Stimulated activated CD4-positive, alpha-beta T cell treated with anti-CD3 and anti-CD28 coated beads, TNF-alpha, amount 100 ng/mL, for 1 hour (primary cell): Measurements from ENCODE around the gene ISCU.

Experiments used
- DNase-seq, 3 donors: peaks; one replicate each; pipeline ENCODE4 v3.0.0-alpha.2; 2020; ENCODE audit warnings: low read depth in 3 of 3, low spot score in 1 of 3

The ISCU gene

DNA sequence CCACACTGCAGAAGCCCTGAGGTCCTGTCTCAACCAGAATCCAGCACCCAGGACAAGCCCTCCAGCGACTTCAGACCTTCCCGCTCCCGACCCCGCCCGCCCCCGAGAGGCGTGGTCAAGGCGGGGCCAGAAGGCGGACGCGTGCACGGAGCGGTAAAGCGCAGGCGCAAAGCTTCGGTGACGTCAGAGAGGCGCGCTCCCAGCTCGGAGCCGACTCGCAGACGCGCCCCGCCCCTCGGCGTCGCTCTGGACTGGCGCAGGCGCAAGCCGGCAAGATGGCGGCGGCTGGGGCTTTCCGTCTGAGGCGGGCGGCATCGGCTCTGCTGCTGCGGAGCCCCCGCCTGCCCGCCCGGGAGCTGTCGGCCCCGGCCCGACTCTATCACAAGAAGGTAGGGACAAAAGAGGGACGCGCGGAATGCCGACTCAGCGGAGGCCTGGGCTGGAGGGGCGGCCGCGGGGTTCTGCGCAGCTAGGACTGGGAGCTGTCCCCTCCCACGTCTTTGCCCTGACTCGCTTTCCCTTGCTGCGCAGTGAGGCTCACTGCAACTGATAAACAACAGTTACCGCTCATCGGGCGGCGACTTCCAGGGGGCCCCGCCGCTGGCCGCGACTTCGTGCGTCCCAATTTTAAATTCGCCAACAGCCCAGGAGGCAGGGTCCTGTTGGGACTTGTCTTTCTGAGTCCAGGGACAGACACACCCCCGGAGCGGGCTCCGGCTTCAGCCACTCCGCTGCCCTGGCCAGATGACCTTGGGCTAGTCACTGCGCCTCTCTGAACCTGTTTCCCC, at the start of gene ISCU:
Gene ISCU, plus strand, starts transcription at position 249 of the 788 bp plus-strand sequence. Its CDS starts 27 bp downstream, at position 276.
- DNase-seq, result peak; percentile 97 to 99 (median 99)

DNA sequence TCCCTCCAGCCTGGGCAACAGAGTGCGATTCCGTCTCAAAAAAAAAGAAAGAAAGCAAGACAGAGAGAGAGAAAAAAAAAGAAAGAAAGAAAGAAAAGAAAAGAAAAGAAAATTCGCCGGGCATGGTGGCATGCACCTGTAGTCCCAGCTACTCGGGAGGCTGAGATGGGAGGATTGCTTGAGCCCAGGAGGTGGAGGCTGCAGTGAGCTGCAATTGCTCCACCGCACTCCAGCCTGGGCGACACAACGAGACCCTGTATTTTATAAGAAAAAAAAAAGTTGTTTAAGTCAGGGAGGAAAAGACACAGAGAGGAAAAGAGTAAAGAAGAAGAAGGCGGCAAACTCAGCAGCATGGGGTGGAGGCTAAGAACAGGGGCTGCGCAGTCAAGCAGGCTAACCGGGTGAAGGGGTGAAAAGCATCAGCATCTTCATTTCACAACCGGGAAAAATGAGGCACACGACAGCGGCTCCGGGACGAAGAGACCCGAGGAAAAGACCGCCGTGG, 47.9 kb upstream of the ISCU start:
- no peak for DNase-seq

DNA sequence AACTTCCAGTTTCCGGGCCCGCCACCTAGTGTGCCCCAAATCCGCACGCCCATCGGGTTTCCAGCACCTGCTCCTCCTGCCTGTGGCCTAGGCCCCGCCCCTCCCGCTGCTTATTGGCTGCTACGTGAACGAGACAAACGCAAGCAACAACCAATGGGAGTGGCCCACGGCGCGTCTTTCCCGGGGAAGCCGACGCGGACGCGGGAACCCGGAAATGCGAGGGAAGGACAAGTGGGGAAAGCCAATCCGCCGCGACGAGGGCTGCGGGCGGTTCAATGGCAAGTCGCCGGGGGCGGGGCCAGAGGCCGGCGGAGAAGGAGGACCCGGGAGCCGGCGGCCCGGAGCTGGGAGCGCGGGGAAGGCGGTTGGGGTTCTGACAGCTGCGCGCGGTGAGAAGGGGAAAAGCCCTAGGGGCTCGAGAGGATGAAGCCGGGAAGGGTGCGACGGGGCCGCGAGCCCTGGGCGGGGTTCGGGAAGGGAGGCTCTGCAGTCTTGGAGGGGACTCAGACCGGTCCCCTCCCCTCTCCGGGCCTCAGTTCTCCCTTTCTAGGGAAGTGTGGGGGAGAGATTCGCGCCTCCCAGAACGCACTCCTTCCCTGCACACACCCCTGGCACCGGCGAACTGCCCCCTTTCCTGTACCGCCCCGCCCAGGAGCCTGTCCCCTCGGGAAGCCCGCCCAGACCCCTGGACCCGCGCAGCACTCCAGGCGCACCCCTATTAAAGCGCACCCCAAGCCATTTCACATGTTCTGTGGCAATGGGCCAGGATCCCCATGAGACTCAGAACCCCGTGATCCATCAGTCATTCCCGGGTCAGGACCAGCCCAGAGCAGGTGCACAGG, 47.2 kb upstream of the ISCU start, which contains the start of gene FICD:
Gene FICD, plus strand, starts transcription at position 305 of the 842 bp plus-strand sequence. CDS start 1,696 bp downstream, outside the sequence.
- peak; percentile 93 to 96 (median 95) for DNase-seq

DNA sequence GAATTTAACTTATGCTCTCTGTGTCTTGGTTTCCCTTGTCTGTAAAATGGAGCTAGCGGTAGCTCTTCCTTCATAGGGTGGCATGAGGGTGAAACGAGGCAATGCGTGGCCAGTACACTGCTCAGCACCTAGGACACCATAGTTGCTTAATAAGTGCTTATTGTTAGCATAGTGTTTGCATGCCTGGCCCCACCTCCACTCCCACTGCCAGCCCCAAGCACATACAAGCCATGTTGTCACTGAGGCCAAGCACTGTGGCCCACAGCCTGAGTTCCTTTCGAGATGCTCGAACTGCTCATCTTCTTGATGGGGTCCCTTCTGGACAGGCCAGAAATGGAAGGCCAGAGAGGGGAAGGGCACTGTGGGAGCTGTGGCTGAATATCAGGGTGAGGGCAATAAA, 46.5 kb upstream of the ISCU start:
- DNase-seq, result no peak

DNA sequence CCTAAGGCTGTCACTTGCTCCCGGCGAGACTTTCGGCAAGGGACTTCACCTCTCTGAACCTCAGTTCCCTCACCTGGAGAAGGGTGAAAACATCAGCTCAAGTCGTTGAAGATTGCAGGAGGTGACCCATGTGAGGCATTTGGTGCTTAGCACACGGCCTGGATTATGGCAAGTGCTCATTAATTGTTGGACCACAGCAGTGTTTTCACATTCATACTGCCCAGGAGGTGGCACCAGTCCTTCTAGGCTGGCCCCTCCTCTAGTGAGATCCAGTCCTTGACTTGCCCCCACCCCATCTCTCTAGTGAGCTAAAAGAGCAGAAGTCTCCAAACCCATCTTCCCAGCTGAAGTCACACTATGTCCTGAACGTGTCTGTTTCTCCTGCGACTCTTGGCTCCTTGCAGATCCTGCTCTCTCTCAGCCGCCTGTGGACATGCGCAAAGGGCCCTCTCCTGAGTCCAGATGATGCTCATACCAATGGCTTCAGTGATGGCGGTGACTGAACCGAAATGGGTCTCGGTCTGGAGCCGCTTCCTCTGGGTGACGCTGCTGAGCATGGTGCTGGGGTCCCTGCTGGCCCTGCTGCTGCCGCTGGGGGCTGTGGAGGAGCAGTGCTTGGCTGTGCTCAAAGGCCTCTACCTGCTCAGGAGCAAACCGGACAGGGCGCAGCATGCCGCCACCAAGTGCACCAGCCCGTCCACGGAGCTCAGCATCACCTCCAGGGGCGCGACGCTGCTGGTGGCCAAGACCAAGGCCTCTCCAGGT, 45.7 kb upstream of the ISCU start:
- no peak for DNase-seq

DNA sequence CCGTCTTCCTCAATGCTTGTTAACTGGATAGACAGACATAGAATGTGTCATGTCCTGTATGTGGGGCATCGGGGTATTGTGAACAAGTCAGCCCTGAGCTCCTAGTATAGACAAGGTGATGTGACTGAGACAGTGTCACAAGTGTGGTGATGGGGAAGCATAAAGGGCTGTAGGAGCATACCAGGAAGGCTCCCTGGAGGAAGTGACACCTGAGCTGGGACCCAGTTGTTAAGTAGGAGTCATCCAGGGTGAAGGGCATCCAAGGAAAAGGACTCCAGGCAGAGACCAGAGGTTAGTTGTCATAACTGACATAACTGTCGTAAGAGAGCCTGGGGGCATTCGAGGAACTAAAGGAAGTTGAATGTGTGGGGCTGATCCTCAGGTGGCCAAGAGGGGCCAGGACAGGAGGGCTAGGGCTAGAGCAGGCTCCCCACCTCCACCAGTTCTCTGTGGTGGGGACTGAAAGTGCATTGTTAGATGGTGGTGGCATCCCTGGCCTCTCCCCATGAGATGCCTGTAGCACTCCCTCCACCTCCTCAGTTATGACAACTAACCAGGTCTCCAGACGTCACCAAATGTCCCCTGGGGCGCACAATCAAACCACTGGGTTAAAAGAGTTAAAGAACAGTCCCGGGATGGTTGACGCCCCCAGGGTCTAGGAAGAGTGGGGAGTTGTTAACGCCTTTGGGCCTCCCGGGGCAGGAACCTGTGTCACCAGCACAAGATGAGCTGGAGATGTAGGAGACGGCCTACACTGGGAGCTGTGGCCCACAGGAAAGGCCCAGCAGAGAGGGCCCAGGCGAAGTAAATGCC, 44.9 kb upstream of the ISCU start:
- DNase-seq, result no peak

DNA sequence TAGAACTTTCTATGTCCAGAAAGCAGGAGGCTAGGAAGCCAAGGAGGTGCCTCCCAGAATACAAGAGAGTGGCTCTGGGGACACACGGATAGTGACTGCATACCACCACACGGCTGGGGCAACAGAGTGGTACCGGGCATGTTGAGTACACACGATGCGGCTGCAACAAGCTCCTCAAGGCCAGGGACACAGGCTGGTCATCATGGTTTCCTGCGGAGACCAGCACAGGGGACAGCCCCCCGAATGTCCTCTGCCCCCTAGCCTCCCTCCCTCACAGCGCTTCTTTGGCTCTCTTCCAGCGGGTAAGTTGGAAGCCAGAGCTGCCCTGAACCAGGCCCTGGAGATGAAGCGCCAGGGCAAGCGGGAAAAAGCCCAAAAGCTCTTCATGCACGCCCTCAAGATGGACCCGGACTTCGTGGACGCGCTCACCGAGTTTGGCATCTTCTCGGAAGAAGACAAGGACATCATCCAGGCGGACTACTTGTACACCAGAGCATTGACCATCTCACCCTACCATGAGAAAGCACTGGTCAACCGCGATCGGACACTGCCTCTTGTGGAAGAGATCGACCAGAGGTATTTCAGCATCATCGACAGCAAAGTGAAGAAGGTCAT, 44.2 kb upstream of the ISCU start:
- DNase-seq, result no peak

DNA sequence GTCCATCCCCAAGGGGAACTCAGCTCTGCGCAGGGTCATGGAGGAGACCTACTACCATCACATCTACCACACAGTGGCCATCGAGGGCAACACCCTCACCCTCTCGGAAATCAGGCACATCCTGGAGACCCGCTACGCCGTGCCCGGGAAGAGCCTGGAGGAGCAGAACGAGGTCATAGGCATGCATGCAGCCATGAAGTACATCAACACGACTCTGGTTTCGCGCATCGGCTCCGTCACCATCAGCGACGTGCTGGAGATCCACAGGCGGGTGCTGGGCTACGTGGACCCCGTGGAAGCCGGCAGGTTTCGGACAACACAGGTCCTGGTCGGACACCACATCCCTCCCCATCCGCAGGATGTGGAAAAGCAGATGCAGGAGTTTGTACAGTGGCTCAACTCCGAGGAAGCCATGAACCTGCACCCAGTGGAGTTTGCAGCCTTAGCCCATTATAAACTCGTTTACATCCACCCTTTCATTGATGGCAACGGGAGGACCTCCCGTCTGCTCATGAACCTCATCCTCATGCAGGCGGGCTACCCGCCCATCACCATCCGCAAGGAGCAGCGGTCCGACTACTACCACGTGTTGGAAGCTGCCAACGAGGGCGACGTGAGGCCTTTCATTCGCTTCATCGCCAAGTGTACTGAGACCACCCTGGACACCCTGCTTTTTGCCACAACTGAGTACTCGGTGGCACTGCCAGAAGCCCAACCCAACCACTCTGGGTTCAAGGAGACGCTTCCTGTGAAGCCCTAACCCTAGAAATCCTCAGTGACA, 43.5 kb upstream of the ISCU start:
- no peak for DNase-seq

DNA sequence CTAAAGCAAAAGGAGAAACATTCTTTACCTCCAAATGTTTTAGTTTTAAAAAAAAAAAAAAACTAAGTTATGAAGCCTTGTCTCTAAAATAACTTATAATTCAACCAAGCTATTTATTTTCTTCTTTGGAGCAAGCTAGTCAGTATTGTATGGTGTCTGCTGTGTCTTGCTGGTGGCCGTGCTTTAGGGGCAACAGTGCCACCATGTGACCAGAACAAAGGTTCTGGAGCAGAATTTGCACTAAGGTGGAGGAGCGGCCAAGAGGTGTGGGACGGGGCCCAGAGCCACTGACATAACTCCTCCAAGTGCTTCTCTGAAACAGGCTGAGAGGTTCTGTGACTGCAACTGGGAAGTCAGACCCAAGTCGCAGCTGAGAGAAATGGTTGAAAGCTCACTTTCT, 42.8 kb upstream of the ISCU start:
- DNase-seq, result no peak

DNA sequence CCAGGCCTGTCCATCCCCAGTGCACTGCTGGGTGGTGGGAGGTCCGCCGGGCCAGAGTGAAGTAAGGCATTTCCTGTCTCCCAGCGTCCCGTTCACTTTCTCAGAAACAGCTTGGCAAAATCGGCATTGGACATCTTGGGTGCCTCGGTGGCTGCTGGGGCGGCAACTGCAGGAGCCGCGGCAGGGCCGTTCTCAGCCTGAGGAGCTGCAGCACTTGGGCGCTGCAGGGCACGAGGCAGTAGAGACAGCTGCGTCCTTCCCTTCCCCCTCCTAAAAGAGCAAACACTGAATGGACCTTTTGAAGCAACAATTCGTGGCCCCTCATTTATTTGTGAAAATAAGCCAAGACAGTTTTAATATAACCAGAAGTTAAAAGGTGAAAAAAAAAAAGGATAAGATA, 39.0 kb upstream of the ISCU start:
- no peak for DNase-seq

DNA sequence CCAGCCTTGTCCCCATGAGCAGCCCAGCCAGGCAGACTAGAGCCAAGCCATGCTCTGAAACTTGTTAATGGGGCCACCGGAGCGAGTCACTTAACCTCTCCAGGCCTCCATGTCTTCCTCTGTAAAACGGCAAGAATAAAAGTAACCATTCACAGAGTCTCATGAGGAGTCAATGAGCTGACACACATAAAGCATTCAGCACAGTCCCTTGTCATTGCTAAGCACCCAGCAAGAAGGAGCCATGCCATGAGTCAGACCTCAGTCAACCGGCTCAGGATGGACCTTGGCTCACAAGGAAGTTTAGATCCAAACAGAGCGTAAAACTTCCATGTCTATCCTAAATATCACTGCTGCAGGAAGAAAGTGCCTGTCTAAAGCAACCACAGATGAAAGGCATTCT, 36.7 kb upstream of the ISCU start:
- DNase-seq, result no peak

DNA sequence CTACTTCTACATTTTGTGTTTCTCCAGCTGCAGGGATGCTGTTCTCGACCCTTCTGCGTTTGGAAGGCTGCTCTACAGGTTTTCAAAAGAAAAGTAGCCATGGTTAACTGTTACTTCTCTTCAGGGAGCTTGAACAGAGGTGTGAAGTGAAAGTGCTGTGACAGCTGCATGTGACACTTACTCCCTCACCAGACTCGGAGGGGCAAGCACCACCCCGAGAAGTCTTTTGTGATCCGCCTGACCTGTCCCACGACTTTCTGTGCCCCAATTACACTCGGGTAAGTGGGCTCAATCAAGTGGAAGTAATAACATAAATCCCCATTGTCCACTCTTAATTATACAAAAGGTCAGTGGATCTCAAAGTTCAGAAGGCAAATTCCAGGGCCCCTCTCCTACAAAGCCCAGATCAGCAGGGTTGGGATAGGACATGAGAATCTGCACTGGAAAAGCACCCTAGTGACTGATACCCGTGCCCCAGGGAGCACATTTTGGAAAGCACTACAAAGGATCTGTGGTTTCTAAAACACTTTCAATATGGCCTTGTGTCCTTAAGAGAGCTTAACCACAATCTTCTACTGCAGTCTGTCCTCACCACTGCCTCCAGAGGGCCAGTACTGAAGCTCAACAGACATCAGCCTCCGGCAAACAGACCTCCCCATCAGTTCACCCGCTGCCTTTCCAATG, 35.8 kb upstream of the ISCU start:
- DNase-seq, result no peak

DNA sequence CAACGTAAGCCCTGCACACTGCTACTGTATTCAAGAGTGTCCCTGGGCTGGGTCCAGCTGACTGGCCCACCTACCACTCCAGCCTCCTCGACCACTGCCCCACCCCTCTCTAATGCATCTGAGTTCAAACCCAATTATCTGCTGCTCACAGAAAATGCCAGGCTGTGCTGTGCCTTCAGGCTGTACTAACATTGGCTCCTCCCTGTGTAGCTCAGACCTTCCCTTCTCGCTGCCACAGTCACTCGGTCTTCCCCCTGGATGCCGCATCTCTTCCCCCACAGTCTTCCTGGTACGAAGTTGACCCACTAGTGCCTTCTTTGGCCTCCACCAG, 35.3 kb upstream of the ISCU start:
- no peak for DNase-seq

DNA sequence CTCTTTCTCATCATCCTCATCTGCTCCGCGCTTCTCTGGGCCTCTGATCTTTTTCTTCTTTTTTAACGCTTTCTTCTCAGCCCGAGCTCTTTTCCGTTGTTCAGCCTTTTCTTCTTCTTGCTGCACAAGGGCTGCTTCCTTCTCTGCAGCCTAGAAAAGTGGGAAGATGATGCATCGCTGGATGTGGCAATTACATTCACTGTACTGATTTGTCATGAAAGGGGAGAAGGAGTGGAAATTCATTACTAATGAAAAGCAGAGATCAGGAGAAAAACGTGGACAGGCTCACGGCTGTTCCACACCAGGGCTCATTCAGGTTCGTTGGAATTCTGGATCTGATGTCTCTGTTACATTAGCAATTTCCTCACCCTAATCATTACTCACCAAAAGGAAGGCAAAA, 32.2 kb upstream of the ISCU start:
- no peak for DNase-seq

DNA sequence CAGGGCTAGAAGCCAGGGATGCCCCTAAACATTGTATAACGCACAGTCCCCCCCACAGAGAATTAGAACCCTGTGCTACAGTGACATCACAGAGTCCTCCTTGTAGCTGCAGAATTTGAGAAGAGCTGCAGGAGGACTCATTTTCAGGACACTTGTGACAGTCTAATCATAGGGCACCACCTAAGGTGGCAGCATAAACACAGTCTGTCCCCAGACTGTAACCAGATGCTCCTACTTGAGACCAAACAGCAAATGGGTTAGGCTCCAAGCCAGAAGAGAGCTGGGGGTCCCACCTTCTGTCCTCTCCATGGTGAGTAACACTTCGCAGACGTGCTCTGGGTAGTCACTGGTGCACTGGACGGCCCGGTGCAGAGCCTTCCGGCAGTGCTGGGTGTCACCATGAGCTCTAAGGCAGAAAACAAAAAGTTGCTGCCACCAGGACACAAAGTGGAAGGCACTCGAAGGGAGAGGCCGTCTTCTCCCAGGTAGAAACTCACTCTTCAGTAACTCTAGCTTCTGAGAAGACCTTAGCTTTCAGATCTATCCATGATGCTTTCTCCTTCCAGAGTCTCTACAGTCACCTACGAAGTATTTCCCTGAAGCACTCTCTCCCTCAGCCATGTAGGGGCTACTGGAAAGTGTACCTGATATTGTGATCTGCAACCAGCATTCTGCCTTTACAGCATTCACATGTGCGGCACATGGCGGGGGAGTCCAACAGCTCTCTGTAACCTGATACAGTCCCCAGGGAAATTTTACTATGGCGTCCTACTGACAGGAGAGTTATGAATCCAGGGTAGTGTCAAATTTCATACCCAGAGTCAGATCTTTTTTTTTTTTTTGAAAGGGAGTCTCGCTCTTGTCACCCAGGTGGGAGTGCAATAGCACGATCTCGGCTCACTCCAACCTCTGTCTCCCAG, 30.2 kb upstream of the ISCU start:
- no peak for DNase-seq

DNA sequence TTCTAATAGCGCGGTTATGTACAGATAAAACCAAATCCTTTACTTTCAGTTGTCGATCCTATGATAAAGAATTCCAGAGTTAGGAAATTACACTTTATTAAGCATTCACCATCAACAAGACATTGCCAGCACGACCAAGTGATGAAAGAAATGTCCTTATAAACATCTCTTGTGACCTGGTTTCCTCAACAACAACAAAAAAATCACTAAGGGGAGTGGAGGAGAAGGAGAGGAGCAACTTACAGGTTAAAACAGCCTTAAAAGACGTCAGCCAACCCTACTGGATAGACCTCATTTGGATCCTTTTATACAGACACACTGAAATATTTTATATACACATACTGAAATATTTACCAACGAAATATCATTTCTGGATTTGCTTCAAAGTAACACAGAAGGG, 24.2 kb upstream of the ISCU start:
- DNase-seq, result no peak

DNA sequence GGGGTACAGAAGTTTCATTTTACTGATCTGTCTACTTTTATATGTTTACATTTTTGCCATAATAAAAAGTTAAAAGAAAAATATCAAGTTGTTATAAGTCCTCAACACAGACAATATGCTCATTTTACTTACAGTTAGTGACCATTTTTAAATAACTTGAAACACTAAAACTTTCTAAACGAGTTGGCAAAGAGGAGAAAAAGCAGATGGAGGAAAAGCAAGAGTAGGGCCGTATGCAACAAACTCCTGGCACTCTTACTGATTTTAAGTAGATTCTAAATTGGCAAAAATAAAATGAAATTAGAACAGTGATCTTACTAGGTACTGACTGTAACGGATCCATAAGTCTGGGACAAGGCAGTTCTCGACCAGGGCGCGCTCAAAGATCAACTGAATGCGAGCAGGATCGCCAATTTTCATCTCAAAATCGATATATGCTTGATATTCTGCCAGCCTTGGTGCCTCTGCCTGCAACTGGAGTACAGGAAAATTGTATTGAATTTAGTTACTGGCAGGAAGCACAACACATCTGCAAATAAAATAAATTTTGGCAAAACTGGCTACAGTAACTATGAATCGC, 23.7 kb upstream of the ISCU start:
- no peak for DNase-seq
